HG03354 (cell line): ENCODE data around the gene THSD8.

Experiments
- ATAC-seq: cut with Tn5 transposase; IDR thresholded peaks from one replicate; pipeline ENCODE4 v1.9.1; 2021; ENCODE audit warnings: mild to moderate bottlenecking; ENCODE audit not compliant: unreplicated experiment, poor library complexity, severe bottlenecking

THSD8 gene

DNA sequence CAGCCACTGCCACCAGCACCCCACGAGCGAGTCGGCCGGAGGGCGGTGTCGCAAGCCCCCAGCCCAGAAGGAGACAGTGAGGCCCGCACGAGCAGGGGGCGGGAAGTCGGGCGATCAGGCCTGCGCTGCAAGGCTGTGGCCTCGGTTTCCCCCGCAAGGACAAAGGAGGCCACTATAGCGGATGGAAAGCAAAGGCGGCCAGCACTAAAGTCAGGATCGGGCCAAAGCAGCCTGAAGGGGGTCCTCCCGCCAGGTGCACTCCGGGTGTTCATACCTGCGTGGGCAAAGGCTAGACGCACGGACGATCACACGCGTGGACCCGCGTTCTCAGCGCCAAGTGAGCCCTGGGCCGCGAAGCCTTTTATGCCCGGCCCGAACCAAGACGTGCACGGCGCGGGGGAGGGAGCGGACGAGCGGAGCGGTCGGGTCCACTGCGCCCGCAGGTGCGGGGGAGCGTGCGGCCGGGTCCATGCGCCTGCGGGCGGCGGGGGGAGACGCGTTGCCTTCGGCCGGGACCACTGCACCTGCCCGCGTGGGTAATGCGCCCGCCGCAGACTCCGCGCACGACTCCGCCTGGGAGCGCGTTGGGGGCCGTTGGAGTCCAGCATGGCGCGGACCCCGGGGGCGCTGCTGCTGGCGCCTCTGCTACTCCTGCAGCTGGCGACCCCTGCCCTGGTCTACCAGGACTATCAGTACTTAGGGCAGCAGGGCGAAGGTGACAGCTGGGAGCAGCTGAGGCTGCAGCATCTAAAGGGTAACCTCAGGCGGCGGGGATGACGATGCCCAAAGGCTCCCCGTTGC, at the start of gene THSD8, which contains the start of gene PRDX2:
Gene THSD8 (plus strand): TSS at position 604 of the 801 bp plus-strand sequence. CDS start 3 bp downstream, at position 607.
Gene PRDX2 (minus strand): TSS at position 335 of the 801 bp plus-strand sequence. CDS start 539 bp downstream, outside the sequence.
- peak; percentile 38 for ATAC-seq

DNA sequence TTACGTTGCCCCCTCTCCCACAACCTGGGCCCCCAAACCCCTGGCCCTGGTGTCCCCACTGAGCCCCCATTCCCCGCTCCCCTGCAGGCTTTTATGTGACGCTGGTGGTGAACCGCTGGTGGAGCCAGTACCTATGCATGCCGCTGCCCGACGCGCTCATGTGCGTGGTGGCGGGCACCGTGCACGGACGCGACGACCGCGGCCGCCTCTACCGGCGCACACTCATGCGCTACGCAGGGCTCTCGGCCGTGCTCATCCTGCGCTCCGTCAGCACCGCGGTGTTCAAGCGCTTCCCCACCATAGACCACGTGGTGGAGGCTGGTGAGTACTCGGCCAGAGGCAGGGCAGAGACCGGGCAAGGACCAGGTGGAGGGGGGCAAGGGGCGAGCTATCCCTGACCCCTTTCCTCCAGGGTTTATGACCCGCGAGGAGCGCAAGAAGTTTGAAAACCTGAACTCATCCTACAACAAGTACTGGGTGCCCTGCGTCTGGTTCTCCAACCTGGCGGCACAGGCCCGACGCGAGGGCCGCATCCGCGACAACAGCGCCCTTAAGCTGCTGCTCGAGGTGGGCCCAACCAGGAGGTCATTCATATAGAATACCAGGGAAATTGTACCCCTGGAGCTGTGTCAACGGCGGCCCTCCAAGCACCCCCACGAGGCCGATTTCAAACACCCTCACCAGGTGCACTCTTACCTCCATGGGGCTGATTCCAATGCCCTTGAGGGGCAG, 47.2 kb upstream of the THSD8 start:
- ATAC-seq = no peak

DNA sequence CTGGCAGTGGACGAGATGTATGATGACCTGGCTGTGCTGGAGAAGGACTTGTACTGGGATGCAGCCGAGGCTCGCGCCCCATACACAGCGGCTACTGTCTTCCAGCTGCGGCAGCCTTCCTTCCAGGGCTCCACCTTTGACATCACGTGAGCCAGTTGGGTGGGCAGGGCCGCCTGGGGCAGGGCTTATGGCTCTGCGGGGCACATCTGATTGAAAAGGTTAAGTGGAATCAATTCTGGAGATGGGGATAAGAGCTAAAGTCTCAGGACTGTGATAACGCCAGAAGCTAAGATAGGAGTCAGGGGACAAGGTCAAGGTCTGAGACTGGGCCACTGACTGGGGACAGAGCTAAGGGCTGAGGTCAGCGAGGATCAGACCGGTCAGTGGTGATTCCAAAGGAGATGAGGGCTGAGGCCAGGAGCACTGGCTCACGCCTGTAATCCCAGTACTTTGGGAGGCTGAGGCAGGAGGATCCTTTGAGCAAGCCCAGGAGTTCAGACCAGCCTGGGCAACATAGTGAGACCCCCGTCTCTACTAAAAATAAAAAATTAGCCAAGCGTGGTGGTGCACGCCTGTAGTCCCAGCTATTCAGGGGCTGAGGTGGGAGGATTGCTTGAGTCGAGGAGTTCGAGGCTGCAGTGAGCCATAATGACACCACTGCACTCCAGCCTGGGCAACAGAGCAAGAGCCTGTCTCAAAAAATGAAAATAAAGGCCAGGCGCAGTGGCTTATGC, 45.6 kb upstream of the THSD8 start:
- ATAC-seq = no peak

DNA sequence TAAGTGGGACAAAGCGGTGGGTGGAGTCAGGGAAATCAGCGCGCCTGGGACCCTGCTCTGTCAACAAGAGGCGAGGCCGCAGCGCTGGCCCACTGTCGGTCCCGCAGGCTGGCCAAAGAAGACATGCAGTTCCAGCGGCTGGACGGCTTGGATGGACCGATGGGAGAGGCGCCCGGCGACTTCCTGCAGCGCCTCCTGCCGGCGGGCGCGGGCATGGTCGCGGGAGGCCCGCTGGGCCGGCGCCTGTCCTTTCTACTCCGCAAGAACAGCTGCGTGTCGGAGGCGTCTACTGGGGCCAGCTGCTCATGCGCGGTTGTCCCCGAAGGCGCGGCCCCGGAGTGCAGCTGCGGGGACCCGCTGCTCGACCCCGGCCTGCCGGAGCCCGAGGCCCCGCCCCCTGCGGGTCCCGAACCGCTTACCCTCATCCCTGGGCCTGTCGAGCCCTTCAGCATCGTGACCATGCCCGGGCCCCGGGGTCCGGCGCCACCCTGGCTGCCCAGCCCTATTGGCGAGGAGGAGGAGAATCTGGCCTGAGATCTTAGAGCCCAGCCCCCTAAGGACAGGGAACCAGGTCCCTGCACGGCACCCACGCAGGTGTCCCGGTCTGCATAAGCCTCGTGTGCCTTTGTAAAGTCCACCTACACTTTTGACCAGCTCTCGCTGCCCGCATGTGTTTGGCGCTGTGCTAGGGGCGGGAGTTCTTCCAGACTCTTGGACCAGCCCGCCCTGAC, 44.2 kb upstream of the THSD8 start:
- no peak for ATAC-seq

DNA sequence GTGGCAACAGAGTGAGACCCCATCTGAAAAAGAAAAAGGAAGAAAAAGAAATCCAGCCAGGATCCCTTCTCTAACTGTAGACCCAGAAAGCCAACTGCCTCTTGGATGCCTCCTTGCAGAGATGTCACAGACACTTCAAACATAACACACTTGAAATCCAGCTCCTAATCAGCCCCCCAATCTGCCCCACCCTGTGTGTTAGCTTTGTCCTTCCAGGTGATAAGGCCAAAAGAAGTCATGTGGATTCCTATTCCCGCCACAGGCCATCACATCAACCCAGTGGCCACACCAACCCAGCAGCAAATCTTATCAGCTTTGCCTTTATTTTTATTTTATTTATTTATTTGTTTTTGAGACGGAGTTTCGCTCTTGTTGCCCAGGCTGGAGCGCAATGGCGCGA, 42.2 kb upstream of the THSD8 start:
- no peak for ATAC-seq

DNA sequence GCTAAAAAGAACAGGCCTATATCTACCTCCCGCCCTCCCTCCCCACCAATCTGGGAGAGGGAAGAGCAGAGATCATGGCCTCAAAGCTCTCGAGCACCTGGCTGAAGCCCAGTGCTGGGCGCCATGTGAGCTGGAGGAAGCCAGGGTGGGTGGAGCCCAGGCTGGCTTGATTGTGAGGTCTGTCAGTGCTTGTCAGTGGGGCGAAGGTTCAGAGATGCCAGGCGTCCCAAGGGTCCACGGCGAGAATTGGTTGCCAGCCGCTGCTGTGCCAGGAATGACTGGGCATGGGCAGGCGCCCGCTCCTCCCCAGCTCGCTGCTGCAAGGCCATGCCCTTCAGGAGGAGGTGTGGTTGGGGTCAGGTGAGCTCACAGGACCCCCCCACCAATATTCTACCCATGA, 38.8 kb upstream of the THSD8 start:
- ATAC-seq = no peak

DNA sequence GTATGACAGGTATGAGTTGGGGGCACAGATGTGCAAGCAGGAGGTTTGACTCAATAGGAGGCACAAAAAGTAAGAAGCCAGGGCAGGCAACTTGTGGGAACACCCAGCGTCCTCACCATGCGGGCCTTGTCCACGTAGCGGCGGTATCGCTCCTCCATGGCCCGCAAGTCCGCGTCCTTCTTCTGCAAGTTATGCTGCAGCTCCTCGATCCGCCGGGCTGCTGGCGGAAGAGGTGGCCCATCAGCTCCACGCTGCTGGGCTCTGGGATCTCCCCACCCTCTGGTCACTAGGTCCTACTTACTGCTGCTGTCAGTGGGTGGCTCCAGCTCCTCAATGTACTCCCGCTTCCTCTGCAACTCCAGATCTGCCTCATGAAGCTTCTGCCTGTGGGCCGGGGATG, 37.2 kb upstream of the THSD8 start:
- ATAC-seq = no peak

DNA sequence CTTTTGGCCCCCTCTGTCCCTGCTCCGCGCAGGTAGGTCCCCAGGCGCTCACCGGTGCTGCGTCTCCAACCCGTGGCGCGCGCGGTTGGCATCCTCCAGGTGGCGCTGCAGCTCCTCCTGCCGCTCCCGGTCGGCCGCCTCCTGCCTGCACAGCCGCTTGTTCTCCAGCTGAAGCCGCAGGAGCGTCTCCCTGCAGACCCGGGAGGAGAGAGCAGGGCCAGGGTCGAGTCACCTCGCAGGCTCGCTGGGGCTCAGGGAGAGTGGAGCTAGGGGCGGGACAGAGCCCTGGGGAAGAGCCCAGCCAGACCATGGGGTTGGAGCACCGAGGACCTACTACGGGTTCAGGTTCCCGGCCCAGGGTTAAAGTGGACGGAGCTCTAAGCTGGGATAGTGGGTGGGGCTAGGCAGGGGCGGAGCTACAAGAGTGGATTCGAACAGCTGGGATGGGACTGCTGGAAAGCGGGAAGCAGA, 35.8 kb upstream of the THSD8 start:
- ATAC-seq = no peak

DNA sequence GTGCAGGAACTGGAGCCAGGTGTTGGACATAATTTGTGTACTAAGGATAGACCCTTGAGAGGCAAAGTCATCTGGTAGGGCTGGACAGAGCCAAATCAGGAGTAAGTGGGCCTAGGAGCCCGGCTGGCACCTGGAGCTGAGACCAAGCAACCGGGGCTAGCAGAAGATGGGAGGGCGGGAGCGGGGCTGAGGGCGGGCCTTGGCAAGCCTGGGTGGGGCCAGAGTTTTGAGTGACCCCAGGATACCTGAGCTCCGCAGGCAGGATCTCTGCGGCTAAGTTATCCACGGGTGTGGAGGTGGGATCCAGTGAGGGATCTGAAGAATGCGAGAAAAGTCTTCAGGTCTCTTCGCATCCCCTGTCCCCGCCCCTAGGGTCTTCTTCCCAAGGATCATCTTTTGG, 34.7 kb upstream of the THSD8 start:
- ATAC-seq = no peak

DNA sequence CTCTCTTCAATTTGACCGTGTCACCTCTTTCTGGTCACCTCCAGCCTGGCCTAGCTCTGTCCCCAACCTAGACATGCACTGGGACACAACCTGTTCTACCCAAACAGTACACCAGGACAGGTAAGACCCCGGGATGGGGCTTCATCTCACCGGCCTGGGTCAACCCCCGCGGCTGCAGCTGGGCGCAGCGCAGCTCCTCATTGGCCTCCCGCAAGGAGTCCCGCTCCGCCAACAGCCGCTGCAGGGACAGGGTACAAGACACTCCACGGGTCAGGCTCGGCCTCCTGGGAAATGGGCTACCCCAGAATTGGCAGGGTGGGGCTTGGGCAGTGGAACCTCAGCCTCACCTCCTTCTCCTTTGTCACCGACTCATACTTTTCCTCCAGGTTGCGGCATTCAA, 34.2 kb upstream of the THSD8 start:
- no peak for ATAC-seq

DNA sequence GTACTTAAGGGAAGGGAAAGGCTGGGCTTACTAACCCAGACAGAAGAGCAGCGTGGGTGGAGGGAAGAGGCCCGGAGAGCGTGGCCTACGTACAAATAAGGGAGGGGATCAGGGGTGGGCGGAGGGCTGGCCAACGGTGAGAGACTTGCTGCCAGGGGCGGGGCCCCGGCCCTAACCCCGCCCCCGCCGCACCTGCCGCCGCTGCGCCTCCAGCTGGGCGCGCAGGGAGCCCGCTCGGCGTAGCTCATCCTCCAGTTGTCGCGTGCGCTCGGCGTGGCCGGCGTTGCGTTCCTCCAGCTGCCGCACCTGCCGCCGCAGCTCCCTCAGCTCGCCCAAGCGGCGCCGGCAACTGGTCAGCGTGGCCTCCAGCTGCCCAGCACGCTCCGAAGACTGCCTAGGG, 32.2 kb upstream of the THSD8 start:
- no peak for ATAC-seq

DNA sequence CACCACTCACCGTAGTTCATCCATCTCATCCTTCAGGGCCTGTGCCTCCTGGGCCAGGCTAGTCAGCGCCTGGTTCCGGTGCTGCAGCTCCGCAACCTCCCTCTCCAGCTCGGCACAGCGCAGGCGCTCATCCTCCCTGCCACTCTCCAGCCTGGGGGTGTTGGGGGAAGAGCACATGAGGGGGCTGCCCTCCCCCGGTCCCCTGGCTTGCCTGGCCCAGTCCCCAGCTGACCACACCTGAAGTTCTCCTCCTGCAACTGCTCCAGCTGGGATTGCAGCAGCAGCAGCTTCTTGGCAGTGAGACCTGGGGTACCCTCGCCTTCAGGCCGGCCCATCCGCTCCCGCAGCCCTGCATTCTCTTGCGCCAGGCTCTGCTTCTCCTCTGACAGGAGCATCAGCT, 30.9 kb upstream of the THSD8 start:
- ATAC-seq = no peak

DNA sequence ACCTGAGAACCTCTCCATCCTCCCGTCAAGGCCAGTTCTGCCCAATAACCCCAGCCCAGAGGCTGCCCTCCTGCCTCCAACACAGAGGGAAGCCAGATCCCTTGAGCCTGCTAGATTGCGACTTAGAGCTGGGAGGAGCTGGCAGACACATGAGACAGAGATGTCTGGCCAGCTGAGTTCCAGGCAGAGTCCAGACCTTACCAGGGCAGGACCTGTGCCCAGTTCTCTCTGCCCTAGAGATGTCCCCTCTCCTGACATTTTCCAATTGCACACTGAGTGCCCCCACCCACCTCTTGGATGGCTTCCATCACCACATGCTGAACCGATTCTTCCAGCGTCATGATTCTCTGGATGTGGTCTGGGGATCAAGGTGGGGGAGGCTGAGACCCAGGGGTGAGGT, 29.5 kb upstream of the THSD8 start:
- no peak for ATAC-seq

DNA sequence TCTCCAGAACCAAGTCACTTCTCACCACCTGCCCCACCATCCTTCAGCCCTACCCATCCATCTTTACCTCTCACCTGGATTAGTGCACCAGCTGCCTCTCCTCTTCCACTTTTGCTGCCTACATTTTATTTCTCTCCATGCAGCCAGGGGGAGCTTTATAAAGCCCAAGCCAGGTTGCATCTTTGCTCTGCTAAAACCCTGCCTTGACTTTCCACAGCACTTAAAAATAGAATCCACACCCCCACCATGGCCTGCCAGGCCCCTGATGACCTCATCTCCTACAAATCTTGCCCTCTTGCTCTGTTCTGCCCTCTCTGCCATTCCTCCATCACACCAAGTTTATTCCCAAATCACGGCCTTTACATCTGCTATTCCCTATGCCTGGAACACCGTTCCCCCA, 28.3 kb upstream of the THSD8 start:
- no peak for ATAC-seq

DNA sequence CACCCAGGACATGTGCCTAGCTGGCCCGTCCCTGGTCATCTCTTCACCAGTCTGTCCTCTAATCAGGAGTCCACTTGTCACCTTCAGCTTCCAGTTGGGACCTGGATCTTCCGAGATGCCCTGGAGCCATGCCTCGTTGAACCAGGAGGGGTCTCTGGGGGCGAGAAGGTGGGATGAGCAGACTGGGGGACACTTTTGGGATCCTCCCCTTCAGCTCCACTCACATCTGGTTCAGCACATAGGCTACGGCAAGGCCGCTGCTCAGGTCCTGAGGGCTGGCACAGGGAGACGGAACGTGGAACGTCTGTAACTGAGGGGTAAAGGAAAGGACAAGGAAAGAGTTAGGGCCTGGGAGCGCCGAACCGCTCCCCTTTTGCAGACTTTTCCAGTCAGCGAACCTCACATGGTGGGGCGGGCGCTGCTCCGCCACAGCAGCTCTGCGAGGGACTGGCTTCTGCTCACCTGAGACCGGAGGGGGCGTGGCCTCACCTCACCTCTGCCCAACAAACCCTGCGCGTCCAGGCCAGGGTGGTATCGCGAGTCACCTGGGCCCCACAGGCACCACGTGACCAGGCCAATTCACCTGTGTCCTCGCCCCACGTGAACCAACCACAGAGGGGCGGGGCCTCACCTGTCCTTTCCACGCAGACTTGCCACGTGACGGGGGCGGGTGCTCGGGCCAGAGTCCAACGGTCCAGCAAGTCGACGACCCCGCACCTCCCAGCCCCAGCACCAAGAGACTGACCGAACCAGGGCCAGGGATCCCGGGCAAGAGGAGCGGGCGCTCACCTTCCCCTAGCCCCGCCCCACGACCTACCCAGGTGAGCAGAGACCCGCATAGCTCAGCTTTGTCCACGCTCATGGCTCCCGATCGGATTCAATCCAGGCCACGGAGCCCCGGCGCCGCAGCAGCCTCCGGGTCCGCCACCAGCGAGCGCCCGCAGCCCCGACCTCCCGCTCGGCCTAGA, 27.0 kb upstream of the THSD8 start, which contains the start of gene HOOK2:
Gene HOOK2 (minus strand): TSS at position 965 of the 968 bp plus-strand sequence. CDS start 103 bp downstream, at position 862.
- peak; percentile 3 for ATAC-seq

DNA sequence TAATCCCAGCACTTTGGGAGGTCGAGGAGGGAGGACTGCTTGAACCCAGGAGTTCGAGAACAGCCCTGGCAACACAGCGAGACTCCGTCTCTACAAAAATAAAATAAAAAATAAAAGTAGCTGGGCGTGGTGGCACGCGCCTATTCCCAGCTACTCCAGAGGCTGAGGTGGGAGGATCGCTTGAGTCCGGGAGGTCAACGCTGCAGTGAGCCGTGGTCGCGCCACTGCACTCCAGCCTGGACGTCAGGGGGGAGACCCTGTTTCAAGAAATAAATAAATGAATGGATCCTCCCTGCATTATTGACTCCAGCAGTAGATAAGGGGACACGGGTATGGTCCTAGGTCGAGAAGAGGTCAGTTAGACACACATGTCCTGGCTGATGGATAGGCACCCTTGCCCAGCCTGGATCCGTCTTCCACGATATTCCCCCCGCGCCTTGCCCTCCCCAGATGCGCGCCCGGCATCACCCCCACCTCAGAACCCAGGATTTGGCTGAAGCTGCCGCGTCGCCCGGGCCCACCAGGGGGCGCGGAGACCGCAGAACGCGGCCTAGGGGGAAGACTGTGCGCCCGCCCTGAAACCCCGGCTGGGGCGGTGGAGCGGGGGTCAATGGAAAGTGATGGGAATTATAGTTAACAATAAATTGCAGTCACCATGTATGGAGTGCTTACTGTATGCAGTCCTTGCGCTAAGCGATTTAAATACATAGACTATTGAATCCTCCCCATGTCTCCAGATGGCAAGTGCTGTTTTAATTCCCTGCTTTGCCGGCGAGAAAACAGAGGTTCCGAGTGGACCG, 24.5 kb upstream of the THSD8 start:
- peak; percentile 40 for ATAC-seq

DNA sequence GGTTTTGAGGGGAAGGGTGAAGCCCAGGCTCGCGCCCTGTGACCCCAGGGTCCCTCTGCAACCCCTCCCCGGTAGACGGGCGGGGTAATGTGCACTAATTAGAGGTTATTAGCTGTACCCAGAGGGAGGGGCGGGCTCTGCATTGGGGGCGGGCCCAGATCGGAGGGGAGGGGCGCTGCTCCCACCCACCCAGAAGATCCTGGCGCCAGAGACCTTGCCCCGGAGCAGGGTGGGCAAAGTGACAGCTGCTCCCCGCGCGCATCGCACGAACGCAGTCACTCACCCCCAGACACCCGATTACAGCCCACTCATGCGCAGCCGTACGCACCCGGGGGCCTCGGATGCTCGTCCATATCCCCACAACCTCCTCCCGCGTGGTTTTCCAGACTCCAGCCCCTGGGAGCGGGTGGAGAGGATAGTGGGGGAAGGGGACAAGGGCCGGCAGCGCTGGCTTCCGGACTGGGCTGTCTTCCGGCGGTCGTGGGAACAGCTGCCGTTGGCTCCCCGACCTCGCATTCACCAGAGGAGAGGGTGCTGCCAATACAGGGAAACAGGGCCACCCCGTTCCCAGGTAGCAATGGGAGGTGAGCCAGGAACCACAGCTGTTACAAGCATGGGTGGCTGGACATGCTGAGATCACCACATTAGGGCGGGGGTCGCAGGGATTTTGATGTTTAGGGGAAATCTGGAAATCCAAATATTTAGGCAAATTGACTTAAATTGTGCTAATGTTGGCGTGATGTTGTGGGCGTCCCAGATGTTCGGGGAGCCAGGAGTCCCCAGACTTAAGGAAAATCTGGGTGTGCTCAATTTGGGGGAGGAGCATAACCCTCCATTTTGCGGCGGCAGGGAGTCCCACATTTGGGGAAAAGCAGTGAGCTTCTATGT, 23.6 kb upstream of the THSD8 start:
- ATAC-seq = no peak
